GM21360 (cell line): Measurements from ENCODE around the gene AP1S1.
A peak's percentile ranks its signal among the peaks of the same experiment; 100 is the strongest.
"Not testable (repeated sequence)": the region's sequence is repeated elsewhere in the genome, so short reads cannot be mapped to it uniquely, and the experiment has no call there.

ENCODE experiments used
- ATAC-seq: cut with Tn5 transposase; IDR thresholded peaks from one replicate; pipeline ENCODE4 v1.9.1; 2021; ENCODE audit warnings: mild to moderate bottlenecking, moderate library complexity; ENCODE audit not compliant: unreplicated experiment

Gene AP1S1

GRCh38 chr7:101153969-101154692, at the start of gene AP1S1:
Gene AP1S1 (plus strand): TSS chr7:101154476. CDS start chr7:101154515, 39 bp downstream.
- peak; percentile 71 for ATAC-seq

GRCh38 chr7:101104799-101105198, 49.5 kb upstream of the AP1S1 start:
- no peak for ATAC-seq

- not testable (repeated sequence) for ATAC-seq
Observed at GRCh38 chr7:101105248-101105647, 49.0 kb upstream of the AP1S1 start.

- no peak for ATAC-seq
Observed at GRCh38 chr7:101106386-101106785, 47.9 kb upstream of the AP1S1 start.

GRCh38 chr7:101108330-101108857, 45.9 kb upstream of the AP1S1 start:
- no peak for ATAC-seq

GRCh38 chr7:101108961-101109360, 45.3 kb upstream of the AP1S1 start:
- no peak for ATAC-seq

- no peak for ATAC-seq
Observed at GRCh38 chr7:101109368-101109767, 44.9 kb upstream of the AP1S1 start.

- ATAC-seq, result no peak
Observed at GRCh38 chr7:101111261-101111660, 43.0 kb upstream of the AP1S1 start.

- no peak for ATAC-seq
Observed at GRCh38 chr7:101112233-101112632, 42.0 kb upstream of the AP1S1 start.

GRCh38 chr7:101113140-101113539, 41.1 kb upstream of the AP1S1 start:
- not testable (repeated sequence) for ATAC-seq

- ATAC-seq, result no peak
Observed at GRCh38 chr7:101113836-101114235, 40.4 kb upstream of the AP1S1 start.

GRCh38 chr7:101114492-101114891, 39.8 kb upstream of the AP1S1 start:
- no peak for ATAC-seq

GRCh38 chr7:101115215-101115614, 39.1 kb upstream of the AP1S1 start:
- ATAC-seq, result no peak

GRCh38 chr7:101116898-101117297, 37.4 kb upstream of the AP1S1 start:
- no peak for ATAC-seq

GRCh38 chr7:101118856-101119255, 35.4 kb upstream of the AP1S1 start:
- no peak for ATAC-seq

- no peak for ATAC-seq
Observed at GRCh38 chr7:101119876-101120275, 34.4 kb upstream of the AP1S1 start.

- no peak for ATAC-seq
Observed at GRCh38 chr7:101120315-101120714, 34.0 kb upstream of the AP1S1 start.

- not testable (repeated sequence) for ATAC-seq
Observed at GRCh38 chr7:101121631-101121990, 32.7 kb upstream of the AP1S1 start.

- ATAC-seq, result no peak
Observed at GRCh38 chr7:101121991-101122932, 32.0 kb upstream of the AP1S1 start.

GRCh38 chr7:101122933-101123702, 31.2 kb upstream of the AP1S1 start:
- ATAC-seq, result no peak

GRCh38 chr7:101123703-101124068, 30.6 kb upstream of the AP1S1 start:
- no peak for ATAC-seq
